ENCODE data around the gene FOXP2. TPM values are rescaled to one million over a fixed set of nuclear protein-coding genes. Genes with fewer than 3 reads are reported as not detected.

FOXP2 gene
- total RNA-seq, 1 experiment from 2014 or later = 0.66 TPM

DNA sequence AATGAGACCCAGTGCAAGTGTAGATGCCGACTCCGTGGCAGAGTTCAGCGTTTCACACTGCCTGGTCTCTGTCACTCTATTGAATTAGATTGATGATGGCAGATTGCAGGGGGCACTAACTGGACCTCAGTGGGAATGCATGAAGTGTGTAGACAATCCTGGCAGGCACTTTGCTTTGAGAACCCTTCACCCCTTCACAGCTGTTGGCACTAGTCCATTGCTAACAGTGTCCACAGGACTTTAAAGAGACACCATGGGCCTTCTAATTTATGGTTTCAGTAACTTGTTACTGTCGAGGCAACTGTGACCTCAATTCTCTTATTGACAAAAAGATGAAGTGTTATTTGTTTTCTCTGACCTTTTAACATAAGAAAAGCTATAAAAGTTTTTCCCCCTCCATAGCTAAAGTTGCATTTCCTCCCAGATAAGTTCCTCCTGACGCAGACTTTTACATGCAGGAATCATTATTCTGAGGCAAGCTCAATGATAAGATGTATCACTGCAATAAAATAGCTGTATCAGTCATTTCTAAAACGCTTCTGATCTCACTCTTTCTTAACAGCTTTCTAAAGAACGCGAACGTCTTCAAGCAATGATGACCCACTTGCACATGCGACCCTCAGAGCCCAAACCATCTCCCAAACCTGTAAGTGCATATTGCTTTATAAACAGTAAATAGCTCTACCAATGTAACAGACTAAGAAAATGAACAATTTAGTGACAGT is 238.9 kb downstream of the FOXP2 start:
- peak; percentile 67 for DNase-seq (ENCODE audit: low spot score)

DNA sequence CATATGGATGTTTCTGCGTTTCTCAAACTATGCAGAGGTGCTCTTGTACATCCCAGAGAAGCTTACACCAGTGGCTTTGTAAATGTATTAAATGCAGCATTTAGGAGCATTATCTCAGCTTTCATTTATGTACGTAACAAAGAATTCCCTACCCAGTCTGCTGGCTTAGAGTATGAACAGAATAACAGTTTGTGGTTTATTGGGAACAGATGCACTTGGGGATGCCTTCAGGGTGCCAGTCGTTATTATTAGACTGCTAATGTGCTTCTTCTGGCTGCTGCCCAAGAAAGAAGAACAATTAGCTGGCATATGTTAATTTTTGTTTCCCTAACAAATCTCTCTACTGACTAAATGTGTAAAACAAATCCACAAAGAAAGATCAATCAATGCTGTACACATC is 241.9 kb downstream of the FOXP2 start:
- DNase-seq (ENCODE audit: low spot score) = no peak

DNA sequence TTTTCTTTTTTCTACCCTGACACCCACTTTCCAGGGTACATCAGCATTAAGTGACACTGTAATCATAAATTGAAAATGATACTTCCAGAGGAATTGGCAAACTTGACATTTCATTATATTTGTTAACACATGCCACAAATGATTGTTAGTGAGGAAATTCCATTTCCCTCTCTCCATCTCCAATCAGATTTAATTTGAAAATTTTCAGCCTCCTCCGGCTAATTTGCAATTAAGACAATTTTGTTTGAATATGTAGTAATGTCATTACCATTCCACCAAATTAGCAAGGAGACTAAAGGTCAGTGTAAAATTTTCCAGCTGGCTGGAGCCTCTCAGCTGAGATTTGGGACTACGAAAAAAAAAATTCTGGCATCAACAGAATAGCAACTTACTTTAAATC is 242.7 kb downstream of the FOXP2 start:
- DNase-seq (ENCODE audit: low spot score) = no peak

DNA sequence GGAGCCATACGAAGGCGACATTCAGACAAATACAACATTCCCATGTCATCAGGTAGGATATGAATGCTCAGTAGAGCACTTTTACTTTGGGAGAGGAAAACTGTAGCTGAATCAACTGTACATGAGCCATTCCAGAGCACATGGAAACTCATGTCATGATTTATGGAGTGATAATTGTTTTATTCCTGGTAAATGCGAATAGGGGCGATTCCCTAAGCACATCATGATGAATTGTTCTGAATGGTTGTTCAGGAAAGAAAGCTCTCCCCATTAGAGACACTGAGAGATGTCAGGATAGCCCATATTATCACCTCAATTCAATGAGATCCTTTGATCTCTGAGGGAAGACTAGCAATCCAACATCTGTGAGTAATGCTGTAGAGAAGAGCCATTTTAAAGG is 243.6 kb downstream of the FOXP2 start:
- DNase-seq (ENCODE audit: low spot score) = no peak

DNA sequence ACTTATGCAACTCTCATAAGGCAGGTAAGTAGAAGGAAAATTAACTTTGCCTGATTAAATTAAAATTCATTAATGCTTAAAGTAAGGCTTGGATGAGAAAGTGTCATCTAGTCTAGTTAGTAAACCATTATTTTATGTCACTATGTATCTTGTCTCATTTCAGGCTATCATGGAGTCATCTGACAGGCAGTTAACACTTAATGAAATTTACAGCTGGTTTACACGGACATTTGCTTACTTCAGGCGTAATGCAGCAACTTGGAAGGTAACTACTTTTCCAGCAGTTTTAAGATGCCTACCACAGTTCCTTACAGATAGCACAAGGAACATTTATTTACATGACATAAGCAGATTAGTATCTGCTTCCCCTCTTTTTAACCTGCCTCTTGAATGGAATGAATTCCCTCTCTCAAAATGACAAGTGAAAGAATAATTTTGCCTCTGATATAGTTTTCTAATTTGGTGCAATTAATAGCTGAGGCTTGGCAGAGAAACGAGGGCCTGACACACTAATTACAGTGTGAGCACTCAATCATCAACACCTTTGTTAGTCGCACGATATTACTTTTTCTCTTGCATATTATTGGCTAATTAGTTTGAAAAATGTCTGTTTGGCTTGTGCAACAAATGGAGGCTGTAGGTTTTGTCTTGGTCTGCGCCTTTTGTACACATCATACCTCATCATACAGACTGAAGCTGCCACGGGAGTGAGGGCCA is 245.0 kb downstream of the FOXP2 start:
- DNase-seq (ENCODE audit: low spot score) = no peak

DNA sequence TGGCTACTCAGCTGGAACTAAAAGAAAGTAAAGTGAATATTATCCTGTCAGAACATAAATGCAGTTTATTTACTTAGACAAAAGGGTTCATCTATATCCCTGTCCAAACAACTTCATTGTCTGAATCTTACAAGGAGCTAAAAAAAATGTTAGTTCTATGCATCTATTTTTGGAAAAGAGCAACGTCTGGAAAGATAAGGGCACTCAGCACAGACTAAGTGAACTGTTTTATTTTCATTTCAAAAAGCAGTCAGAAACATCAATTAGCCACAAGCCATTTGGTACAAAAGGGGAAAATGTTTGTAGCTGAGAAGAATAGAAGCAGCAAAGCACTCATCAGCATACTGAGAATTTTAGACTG is 245.5 kb downstream of the FOXP2 start:
- no peak for DNase-seq (ENCODE audit: low spot score)

DNA sequence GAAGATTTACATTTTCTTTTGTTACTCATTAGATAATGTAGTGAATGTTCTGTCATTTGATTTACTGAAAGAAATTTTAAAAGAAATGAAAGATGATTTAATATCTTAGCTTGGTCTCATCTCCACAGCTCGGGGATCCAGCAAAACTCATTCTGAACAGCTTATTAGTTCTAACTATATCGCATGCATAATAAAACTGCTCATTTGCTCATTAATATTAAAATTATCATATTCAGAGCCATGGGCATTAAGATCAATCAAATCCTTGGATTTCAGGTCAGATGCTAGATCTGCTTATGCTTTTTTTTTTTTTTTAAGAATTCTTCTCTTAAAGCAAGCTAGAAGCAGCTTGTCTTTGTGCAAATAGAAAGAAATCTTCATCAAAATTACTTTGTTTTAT is 246.1 kb downstream of the FOXP2 start:
- no peak for DNase-seq (ENCODE audit: low spot score)

DNA sequence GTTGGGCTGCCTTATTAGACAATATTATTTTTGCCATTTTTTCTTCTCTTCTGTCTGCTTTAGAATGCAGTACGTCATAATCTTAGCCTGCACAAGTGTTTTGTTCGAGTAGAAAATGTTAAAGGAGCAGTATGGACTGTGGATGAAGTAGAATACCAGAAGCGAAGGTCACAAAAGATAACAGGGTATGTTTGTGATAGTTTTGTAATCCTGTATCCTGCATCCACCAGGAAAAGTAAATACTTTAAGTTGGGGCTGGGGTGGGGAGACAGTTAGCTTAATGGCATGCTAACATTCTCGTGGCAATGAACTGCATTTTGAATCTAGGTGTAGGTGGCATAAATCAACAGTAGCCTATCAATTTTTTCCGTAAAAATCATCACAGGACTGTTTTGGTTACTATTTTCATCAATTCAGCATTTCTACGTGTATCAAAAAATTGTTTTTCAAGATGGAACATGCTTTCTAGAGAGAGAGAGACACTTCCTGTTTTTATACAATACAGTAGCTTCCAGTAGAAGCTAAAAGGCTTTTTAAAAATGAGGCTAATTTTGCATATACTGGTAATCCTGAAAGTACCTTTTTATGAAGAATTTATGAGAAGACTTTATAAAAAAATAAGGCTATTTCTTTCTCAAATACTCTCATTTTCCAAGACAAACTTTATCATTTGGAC is 247.5 kb downstream of the FOXP2 start:
- no peak for DNase-seq (ENCODE audit: low spot score)

DNA sequence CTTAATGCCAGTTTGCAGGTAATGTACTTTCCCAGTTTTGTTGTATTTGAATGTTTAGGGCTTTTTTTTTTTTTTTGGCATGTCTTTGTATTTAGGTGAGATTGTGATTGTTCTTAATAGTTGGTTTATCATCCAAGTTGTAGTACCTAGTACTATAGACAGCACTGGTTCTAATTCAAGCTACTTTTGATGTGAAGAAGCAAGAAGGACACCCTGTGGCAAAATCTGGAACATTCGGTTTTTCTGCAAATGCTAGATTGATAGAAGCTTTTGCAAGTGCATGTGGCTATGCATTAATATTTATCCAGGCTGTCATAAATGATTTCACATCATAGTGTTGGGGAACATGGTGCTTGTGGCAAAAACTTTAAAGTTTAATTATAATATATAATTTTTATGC is 248.9 kb downstream of the FOXP2 start:
- DNase-seq (ENCODE audit: low spot score) = peak; percentile 80

DNA sequence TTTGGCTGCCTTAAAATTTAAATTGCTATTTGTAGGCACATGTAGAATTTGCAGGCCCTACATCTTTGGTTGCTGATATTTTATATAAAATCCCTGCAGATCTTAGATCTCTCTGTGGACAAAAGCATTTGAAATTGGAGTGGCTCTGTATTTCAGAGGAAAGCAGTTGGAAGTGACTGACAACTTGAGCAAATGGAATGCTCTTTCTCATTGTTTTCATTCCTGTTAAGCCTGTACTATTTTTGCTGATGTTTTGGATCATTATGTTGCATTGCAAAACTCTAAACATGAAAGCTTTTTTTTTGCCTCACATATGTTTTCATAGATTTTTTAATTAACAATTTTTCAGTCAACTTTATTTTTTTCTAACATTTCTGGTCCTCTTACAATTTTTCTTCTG is 256.1 kb downstream of the FOXP2 start:
- no peak for DNase-seq (ENCODE audit: low spot score)

DNA sequence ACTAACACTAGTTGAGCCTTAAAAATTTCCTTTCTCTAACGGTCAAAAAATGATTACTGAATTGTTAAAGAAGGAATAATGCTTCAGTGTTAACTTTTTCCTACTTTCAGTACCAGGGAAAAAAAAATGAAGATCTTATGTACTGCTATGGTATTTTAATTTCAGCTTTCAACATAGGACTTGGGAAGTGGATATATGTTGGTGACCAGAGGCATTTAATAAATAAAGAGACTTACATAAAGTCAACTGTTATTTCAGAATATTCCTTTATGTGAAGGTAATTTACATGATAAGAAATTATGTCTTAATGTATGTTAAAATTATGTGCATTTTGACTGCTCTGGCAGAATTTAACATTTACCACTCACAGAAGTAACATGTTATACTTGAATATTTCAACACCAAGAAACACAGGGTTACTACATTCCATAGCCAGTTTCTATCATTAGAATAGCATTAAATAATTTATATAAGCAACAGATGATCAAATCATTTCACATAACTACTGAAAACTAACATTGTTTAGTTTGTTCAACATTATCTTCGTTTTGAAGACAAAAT is 257.0 kb downstream of the FOXP2 start:
- DNase-seq (ENCODE audit: low spot score) = no peak

DNA sequence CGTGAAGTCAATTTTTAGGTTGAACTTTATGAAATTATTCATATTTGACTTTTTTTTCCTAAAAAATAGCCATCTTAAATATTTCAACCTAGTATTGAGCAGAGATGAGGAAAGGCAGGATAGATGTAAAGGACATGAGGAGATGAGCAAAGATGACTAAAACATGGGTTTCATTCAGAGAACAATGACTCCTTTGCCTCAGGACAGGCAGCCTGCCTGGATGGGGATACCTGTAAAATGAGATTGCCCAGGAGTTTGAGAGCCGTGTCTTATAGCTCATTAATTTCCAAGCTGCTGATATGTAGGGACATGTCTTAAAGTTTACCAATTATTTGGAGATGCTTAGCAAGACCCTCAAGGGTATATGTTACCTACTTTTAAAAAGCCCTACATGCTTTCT is 263.5 kb downstream of the FOXP2 start:
- no peak for DNase-seq (ENCODE audit: low spot score)

DNA sequence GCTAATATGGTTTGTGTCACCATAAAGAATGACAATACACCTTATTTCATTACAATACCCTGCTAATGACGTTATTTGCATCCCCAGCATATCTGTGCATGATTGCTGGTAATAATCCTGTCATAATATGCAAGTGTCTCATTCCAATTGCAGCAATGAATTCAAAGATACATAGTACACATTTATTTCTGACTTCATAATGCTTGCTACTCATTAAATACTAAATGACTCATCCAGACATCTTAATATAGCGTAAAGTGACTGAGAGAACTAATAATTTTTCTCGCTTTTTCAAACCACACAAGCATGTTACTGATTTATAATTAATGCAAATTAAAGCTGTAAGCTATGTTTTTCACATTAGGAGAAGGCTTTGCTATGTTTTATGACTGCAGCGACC is 272.6 kb downstream of the FOXP2 start:
- no peak for DNase-seq (ENCODE audit: low spot score)

DNA sequence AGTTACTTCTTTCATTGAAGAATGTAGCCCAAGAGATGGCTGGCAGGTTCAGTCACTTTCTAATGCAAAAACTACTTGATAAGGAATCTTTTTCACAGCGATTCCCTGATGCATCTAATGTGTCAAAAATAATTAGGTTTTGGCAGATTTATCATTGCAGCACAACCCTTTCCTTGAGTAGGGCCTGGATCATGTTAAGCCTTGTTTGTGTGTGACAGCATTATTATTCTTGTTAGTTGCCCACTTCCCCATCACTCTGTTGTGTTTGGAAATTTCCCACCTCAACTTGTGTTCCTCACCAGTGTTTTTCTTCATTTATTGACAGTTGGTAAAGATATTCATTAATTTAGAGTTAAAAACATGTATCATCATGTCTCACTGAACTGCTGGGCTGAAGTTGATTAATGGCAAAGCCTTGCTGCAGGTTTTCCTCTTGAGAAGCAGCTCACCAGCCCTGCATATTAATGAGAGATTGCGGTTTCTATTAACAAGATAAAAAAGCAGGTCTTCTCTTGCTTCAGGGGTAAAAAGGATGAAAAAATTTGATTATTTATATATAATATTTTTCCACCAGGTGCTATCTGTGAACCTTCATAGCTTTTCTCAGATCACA is 273.9 kb downstream of the FOXP2 start:
- no peak for DNase-seq (ENCODE audit: low spot score)

DNA sequence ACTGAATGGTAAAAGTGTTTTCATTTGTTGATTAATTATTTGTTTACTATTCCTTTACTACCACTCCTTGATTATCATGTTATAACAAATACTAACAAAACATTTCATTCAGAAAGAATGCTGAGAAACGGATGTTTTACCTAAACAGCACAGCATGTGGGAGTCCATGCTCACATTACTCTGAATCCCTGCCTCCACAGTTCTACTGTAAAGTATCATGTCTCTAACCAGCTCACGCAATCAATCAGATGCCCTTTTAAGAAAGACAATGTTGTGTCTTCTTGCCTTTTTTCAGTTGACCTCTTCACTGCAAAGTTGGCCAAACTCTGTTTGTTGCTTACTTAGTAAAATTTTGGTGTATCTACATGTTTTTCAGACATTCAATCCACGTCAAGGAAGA is 274.8 kb downstream of the FOXP2 start:
- no peak for DNase-seq (ENCODE audit: low spot score)

DNA sequence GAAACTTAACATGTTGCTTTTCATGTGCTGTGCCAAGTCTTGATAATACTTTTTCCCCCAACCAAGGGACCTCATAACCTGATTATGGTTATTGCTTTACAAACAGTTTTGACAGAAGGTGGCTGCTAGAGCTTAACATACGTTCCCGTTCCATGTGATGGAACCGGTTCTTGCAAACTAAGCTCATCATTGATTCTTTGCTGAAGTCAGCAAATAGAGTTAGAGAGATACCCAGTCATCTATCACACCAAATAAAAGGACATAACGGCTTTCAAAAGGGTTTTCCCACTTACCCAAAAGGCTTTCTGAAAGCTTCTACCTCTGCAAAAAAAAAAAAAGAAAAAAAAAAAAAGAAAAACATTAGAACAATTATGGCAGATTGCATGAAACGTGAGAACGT is 277.0 kb downstream of the FOXP2 start:
- no peak for DNase-seq (ENCODE audit: low spot score)

DNA sequence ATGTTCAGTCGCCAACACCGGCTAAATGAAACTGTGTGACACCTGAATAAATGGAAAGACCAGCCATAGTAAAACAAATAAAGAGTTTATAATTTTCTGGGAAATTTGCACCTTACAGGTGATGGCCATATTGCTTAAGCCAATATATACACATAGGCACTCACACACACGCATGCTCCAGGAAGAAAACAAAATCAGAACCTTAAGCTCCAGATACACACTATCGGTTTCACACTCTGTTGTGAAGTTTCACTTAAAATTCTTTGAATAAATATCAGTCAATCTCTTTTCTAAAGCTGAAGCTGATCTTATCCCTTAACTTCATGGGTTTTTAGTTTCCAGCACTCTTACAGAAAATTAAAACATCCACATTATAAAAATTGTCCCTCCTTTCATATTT is 280.6 kb downstream of the FOXP2 start:
- DNase-seq (ENCODE audit: low spot score) = no peak

DNA sequence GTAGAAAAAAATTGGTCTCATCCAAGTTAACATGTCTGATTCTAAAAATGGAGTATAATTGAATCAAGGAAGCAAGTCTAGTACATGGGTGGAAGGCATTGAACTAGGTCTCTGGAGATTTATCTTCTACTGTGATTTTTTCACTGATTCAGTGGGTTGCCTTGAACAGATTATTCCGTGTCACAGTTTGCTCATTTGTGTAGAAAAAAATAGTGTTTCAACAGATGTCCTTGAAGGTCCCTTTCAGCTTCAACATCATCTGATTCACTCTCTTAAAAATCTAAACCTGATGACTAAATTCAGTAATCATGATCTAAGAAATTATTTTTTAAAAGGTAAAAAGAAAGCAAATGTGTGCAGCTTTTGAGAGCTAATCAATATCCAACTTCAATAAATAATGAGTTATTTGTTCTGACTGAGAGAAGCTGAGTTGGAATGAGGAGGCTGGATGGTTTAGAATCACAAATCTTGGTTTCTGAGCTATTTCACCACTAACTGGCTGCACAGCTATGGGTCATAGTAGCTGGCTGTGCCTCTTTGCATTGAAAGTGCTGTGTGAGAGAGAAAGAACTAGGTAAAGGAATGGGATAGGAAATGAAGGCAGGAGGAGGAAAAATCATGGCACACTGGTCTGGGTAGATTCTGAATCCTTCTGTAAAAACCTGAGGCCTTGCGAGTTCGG is 285.8 kb downstream of the FOXP2 start:
- DNase-seq (ENCODE audit: low spot score) = no peak

DNA sequence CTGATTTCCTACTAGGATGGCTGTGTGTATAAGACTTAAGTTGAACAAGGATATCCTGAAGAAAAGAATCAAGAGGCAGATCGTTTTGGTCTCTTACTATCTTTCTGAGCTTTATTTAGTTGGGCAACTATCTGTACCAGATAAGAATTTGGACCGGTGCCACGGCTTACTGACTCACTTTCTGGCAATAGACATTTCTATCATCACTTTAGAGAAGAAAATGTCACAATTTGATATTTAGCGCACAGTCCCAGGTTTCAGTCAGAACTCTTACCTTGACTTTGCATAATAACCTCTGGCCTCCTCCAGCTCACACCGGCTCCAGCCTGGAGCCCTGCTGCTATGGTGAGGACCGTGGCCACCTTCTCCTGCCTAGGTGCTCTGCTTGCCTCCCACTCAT is 289.1 kb downstream of the FOXP2 start:
- DNase-seq (ENCODE audit: low spot score) = no peak

DNA sequence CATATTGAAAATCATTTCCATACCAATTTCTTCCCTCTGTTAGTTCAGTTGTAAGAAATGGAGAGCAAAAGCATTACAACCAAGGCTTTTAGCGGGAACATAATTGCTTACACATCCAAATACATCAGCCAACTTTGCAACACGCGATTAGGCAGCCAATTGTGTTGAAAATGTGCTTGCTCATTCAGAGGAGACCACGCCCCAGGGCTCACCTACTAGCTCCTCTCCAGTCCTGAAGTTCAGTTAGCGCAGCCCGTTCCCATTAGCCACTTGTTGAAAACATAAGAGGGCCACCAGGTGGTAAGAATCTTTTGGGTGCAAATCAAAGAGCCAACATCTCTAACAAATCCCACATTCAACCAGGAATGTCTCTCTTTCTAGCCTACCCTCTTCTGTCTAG is 294.0 kb downstream of the FOXP2 start:
- DNase-seq (ENCODE audit: low spot score) = no peak

DNA sequence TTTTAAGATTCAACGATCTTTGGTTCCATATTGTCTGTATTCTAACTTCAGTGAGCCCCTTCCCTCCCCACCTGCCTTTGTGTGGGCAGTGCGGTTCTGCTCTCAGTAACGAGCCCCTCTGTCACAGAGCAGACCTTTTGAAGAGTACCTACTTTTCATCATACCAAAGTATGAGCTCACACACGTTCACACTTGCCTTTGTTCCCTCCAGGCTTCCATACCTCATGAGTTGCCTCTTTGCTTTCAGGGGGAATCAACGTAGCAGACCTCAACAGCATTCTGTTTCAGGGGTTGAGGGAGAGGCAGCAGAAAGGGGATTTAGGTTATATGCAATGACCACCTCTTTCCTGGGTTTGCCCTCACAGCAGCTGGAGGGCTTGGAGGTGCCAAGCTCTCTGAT is 295.9 kb downstream of the FOXP2 start:
- DNase-seq (ENCODE audit: low spot score) = no peak

DNA sequence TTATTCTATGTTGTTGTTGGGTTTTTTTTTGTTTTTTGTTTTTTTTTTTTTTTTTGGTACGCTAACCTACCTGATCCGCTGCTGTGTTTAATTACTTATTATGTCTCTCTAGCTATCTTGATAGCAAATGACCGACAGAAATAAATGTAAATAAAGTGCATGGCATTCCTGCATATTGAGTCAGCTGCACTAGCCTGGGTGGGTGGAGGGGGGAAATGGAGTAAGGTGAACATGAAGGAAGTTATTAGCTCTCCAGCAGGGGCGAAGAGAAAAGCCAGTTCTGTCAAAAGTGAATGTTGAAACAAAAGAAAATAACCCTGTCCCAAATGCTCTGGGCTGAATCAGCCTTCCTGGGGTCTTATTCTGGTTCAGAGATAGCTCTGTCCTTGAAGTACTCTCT is 296.6 kb downstream of the FOXP2 start:
- peak; percentile 49 for DNase-seq (ENCODE audit: low spot score)

Data from HT-29 (cell line).